Cardiac muscle cell (in vitro differentiated cells and primary cell): ENCODE results near the gene IQCN. TPM values are rescaled to one million over a fixed set of nuclear protein-coding genes. Genes with fewer than 3 reads are reported as not detected.
A peak's percentile ranks its signal among the peaks of the same experiment; 100 is the strongest.

Experiments used
- DNase-seq, 2 donors: peaks; one replicate each; pipeline versions ENCODE4 v3.0.0 to v3.0.0-alpha.2; 2010 to 2017; ENCODE audit warnings: low read depth in 1 of 2, low spot score in 1 of 2
- H3K27ac ChIP-seq: fragments of 200-600 bp; sonication (generic); 2 replicates; pipeline ENCODE4 v1.5.1; 2016
- H3K27me3 ChIP-seq: fragments of 200-600 bp; sonication (generic); 2 replicates; pipeline ENCODE4 v1.6.0; 2016; ENCODE audit warnings: control low read depth
- H3K36me3 ChIP-seq: fragments of 200-600 bp; sonication (generic); 2 replicates; pipeline ENCODE4 v1.5.1; 2016; ENCODE audit warnings: control low read depth
- H3K4me1 ChIP-seq: fragments of 200-600 bp; sonication (generic); 2 replicates; pipeline ENCODE4 v1.8.1; 2017; ENCODE audit warnings: low read depth, mild to moderate bottlenecking, mixed run types
- H3K4me3 ChIP-seq: fragments of 200-600 bp; sonication (generic); 2 replicates; pipeline ENCODE4 v1.5.1; 2016; ENCODE audit warnings: mild to moderate bottlenecking
- H3K9me3 ChIP-seq: fragments of 200-600 bp; sonication (generic); 2 replicates; pipeline ENCODE4 v1.5.1; 2017; ENCODE audit warnings: low read depth, mild to moderate bottlenecking, control low read depth
- polyA plus RNA-seq: library from polyadenylated mRNA; unstranded; fragments of >200 nt; fragmentation: Nextera tagmentation; extraction: Ambion mirVana; gene quantifications from 2 replicates; pipeline ENCODE4 v1.2.1, GENCODE V29; 2016
- total RNA-seq: library from RNA; depleted of rRNA; stranded (reverse); fragments of >200 nt; gene quantifications from 2 replicates; pipeline ENCODE4 v1.2.3, GENCODE V29; 2016
- TF ChIP-seq, protein P1 (sequence below): IDR thresholded peaks from 2 replicates; pipeline ENCODE4 v1.5.1; 2012; ENCODE audit warnings: low read depth, mild to moderate bottlenecking, low read length

The IQCN gene
- total and polyA plus RNA-seq, 2 experiments from 2014 or later, result 0.38 to 3.2 TPM

DNA sequence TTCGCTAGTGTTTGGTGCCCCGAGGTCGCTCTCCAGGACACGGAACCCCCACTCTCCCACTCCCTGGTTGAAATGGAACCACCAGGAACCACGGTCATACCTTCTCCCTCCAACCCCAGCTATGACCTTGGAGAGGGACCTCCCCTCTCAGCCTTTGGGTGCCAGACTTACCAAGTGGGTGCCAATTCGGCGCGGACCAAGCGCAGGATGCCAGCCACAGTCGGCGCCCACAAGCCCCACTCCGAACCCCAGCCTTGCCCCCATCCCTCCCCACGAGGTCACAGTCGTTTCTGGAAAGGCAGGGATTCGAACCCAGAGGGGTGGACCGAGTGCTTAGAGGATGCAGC is 48.9 kb downstream of the IQCN start:
- no peak overlapping the region for H3K27ac ChIP-seq
- H3K27me3 ChIP-seq, result no peaks in the 10 kb centered on the region
- H3K4me3 ChIP-seq, result no peak overlapping the region

DNA sequence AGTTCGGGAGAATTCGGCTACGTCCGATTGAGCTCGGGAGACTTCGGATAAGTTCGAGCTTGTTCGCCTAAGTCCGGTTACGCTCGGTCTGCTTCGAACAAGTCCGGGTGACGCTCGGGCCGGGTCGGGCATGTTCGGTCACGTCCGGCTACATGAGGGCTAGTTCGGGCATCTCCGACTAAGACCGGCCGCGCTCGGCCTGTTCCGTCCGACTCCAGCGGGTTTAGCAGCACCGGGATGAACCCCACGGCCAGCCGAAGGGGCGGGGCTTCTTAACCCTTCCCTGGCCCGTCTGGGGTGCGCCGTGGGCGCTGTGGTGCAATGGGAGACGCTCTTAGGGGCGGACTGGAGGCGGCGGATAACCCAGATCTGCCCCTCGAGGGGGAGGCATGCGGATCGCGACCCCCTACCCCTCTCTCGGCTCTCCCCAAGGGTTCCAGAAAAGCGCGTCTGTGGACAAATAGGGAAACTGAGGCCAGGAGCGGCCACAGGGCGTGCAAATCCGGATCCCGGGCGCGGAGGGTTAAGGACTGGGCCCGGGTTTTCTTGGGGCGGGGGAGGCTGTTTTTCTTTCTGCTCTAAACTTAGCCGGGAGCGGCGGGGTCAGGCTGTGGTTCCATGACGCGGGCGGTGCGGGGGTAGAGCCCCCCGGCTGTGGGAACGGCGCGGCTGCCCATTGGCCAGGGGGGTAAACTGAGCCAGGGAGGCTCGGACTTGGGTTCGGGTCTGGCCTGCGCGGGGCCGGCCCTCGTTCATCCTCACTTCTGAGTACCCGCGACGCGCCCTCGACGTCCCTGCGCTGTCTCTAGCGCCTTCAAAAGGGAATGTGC is 49.5 kb downstream of the IQCN start:
- TF ChIP-seq, protein P1, sequence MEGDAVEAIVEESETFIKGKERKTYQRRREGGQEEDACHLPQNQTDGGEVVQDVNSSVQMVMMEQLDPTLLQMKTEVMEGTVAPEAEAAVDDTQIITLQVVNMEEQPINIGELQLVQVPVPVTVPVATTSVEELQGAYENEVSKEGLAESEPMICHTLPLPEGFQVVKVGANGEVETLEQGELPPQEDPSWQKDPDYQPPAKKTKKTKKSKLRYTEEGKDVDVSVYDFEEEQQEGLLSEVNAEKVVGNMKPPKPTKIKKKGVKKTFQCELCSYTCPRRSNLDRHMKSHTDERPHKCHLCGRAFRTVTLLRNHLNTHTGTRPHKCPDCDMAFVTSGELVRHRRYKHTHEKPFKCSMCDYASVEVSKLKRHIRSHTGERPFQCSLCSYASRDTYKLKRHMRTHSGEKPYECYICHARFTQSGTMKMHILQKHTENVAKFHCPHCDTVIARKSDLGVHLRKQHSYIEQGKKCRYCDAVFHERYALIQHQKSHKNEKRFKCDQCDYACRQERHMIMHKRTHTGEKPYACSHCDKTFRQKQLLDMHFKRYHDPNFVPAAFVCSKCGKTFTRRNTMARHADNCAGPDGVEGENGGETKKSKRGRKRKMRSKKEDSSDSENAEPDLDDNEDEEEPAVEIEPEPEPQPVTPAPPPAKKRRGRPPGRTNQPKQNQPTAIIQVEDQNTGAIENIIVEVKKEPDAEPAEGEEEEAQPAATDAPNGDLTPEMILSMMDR, result no peak
- Histone ChIP-seq H3K27me3 (no peaks in the 10 kb centered on the region), H3K9me3 (no peaks in the 10 kb centered on the region), H3K27ac (no peak overlapping the region), H3K36me3 (no peaks in the 10 kb centered on the region), H3K4me3 (peak overlapping the region; percentile 32), H3K4me1 (no peaks in the 10 kb centered on the region)
- peak; percentile 99 to 100 for DNase-seq

More for the DNA sequence above, 48.9 kb downstream of the IQCN start:
- H3K36me3 ChIP-seq, result no peaks in the 10 kb centered on the region
- TF ChIP-seq, protein P1, result no peak
- H3K9me3 ChIP-seq, result no peaks in the 10 kb centered on the region
- H3K4me1 ChIP-seq, result no peaks in the 10 kb centered on the region
- DNase-seq, result no peak

DNA sequence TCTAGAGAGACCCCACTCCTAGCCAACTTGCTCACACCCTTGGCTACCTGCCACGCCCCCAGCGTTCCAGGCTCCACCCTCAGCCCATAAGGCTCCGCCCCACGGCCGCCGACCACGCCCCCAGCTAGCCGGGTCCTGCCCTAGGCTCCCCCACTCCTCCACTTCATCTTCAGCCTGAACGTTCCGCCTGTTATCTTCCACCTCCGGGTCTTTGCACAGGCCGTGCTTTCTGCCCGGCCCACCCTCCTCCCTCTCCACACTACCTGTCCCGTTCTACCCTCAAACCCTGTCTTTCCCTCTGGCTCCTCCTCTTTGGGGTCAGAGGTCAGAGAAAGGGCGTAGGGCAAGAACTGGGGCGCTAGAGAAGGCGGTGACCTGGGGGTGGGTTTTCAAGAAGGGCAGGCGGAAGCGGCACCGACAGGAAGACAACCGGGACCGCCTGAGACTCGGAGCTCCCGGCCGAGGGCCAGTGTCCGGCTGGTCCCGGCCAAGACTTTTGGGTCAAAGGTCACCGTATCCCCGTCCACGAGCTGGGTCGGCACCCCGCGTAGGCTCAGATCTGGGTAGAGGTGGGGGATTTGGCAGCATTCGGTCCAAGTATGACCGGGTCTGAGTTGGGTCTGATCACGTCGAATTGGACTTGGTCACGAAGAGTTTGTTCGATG is 50.3 kb downstream of the IQCN start:
- Histone ChIP-seq H3K4me3 (peak overlapping the region; percentile 32), H3K27me3 (no peaks in the 10 kb centered on the region), H3K27ac (no peak overlapping the region), H3K36me3 (no peaks in the 10 kb centered on the region), H3K4me1 (no peaks in the 10 kb centered on the region), H3K9me3 (no peaks in the 10 kb centered on the region)
- TF ChIP-seq, protein P1, result no peak
- DNase-seq, result peak; percentile 54 to 70

DNA sequence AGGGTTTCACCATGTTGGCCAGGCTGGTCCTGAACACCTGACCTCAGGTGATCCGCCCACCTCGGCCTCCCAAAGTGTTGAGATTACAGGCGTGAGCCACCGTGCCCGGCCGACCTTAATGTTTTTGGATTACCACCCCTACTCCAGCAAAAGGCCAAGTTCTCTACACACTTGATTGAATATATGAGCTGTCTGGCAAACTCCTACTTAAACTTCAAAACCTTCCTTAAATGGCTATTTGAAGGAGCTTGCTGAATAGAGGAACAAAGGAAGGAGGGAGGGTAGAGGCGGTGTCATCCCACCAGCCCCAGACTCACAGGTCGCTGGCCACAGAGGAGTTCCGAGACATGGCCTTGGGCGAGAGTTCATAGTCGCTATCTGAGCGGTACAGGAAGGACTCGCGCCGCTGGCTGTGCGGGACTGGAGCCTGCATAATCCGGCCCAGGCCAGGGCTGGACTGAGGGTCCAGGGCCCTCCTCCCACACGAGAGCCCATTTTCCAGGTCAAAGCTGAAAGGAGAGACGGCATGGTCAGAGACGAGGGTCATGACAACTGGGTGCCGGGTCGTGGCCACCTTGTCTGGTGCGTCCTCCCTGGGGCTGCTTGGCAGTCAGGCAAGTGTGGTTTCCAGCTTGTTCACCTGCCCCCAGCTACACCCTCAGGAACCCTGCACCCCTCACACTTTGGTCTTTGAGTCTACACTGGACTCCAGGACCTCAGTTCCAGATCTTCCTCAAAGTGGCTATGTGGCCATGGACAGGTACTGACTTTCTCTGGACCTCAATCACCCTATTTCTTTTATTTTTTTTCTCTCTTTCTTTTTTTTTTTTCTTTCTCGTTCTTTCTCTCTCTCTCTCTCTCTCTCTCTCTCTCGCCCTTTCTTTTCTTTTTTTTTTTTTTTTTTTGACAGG is 52.2 kb downstream of the IQCN start:
- H3K27me3 ChIP-seq, result no peaks in the 10 kb centered on the region
- H3K9me3 ChIP-seq, result no peaks in the 10 kb centered on the region
- no peaks in the 10 kb centered on the region for H3K36me3 ChIP-seq
- H3K4me3 ChIP-seq, result no peak overlapping the region
- no peak for DNase-seq
- no peak overlapping the region for H3K27ac ChIP-seq
- H3K4me1 ChIP-seq, result no peaks in the 10 kb centered on the region
- TF ChIP-seq, protein P1, result no peak

DNA sequence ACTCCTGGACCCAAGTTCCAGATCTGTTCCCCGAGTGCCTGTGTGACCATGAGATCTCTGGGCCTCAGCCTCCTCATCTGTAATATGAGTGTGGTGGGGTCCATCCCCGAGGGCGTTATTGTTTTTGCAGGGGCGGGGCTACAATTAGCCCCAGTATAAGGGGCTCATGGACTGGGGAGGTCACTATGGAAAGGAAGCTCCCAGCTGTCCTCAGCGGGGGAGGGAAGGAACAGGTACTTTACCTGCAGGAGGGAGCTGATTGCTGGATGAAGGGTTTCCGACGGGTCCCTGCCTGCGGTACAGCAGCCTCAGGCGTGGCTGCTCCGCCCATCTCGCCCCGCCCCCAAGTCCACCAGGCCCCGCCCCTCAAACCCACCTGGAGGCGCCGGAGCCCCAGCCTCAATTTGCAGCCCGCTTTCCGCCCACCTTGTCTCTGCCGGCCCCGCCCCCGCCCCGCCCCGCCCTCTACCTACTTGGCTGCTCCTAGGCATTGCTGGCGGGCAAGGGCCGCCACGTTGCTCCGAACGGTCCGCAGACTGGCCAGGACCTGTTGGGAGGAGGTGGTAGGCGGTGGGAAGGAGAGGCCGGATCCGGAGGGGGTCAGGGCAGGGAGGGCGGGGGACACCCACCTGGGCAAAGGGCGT is 53.5 kb downstream of the IQCN start:
- Histone ChIP-seq H3K4me1 (no peaks in the 10 kb centered on the region), H3K36me3 (no peaks in the 10 kb centered on the region), H3K4me3 (no peak overlapping the region), H3K27ac (no peak overlapping the region), H3K27me3 (no peaks in the 10 kb centered on the region), H3K9me3 (no peaks in the 10 kb centered on the region)
- TF ChIP-seq, protein P1, result no peak
- no peak for DNase-seq
